Breast epithelium (tissue), 4 donors: ENCODE data around the gene THSD7B. TPM values are rescaled to one million over a fixed set of nuclear protein-coding genes. Genes with fewer than 3 reads are reported as not detected.
"Not testable (repeated sequence)": the region's sequence is repeated elsewhere in the genome, so short reads cannot be mapped to it uniquely, and the experiment has no call there.

Source experiments
- DNase-seq, 2 donors: peaks; one replicate each; pipeline ENCODE4 v3.0.0-alpha.2; 2019; ENCODE audit warnings: low spot score in 2 of 2
- H3K27ac ChIP-seq, 2 donors: fragments of 200-600 bp; sonication (generic) in 1 of 2; one replicate each; pipeline ENCODE4 v1.5.1; 2016 to 2019; ENCODE audit warnings: mild to moderate bottlenecking in 1 of 2
- H3K27me3 ChIP-seq, 2 donors: fragments of 200-600 bp; sonication (generic) in 1 of 2; one replicate each; pipeline versions ENCODE4 v1.5.1 to v1.6.0; 2017 to 2019; ENCODE audit warnings: control low read depth in 1 of 2, mild to moderate bottlenecking in 1 of 2
- H3K36me3 ChIP-seq: fragments of 200-600 bp; one replicate; pipeline ENCODE4 v1.5.1; 2019
- H3K4me1 ChIP-seq, 2 donors: fragments of 200-600 bp; sonication (generic); one replicate each; pipeline ENCODE4 v1.5.1; 2016 to 2019; ENCODE audit warnings: control low read depth in 1 of 2
- H3K4me3 ChIP-seq, 3 donors: fragments of 200-600 bp; sonication (generic); 1 replicate in 2 of 3; 2 replicates in 1 of 3; pipeline ENCODE4 v1.5.1; 2016 to 2019; ENCODE audit warnings: mild to moderate bottlenecking in 3 of 3, moderate library complexity in 2 of 3
- H3K9me3 ChIP-seq, 2 donors: fragments of 200-600 bp; sonication (generic) in 1 of 2; one replicate each; pipeline ENCODE4 v1.5.1; 2016 to 2019; ENCODE audit warnings: control low read depth in 1 of 2
- CTCF ChIP-seq, 3 donors: fragments of 450-650 bp; IDR thresholded peaks; one replicate each; pipeline ENCODE4 v1.5.1; 2016 to 2017; ENCODE audit warnings: antibody characterized with exemption in 3 of 3, mild to moderate bottlenecking in 3 of 3, moderate library complexity in 3 of 3
- POLR2A ChIP-seq: fragments of 450-650 bp; IDR thresholded peaks from one replicate; pipeline ENCODE4 v1.6.1; 2016; ENCODE audit warnings: antibody characterized with exemption, mild to moderate bottlenecking, moderate library complexity
- POLR2AphosphoS5 ChIP-seq, 3 donors: sonication (generic); formaldehyde crosslinking; IDR thresholded peaks; one replicate each; pipeline ENCODE4 v1.6.1; 2017; ENCODE audit warnings: antibody characterized with exemption in 3 of 3
- intact Hi-C: fragments of 100-400 bp; cut with DNase I; formaldehyde crosslinking; loops from one replicate; pipeline ENCODE4 v1.15.1; 2023; ENCODE audit warnings: low total_unique reads
- total RNA-seq, 3 donors: library from RNA; depleted of rRNA; stranded (reverse); fragments of >200 nt; gene quantifications; one replicate each; pipeline ENCODE4 v1.1.0, GENCODE V29; 2016

THSD7B gene
- total RNA-seq, 3 donors from 2014 or later: 0.73 to 3.3 (median 2.1) TPM

GRCh38 chr2:137302957-137303356 is 537.6 kb downstream of the THSD7B start:
- Histone ChIP-seq H3K27ac (no peak overlapping the region), H3K27me3 (no peaks in the 10 kb centered on the region), H3K4me3 (no peak overlapping the region), H3K4me1 (no peaks in the 10 kb centered on the region), H3K36me3 (no peaks in the 10 kb centered on the region), H3K9me3 (peaks cover 6% of the 10 kb centered on the region in 2 donors)
- intact Hi-C loops: no loop called here
- no peak for TF ChIP-seq POLR2AphosphoS5 (IDR thresholded peaks at IDR 0.05)
- TF ChIP-seq POLR2A: no peak
- TF ChIP-seq CTCF (IDR thresholded peaks at IDR 0.05): no peak
- DNase-seq: no peak

- TF ChIP-seq POLR2A (no peak), POLR2AphosphoS5 (IDR thresholded peaks at IDR 0.05) (no peak), CTCF (IDR thresholded peaks at IDR 0.05) (no peak)
- intact Hi-C loops: no loop called here
- DNase-seq: no peak
Measured at GRCh38 chr2:137316075-137316474, 550.7 kb downstream of the THSD7B start.

GRCh38 chr2:137321566-137321965 is 556.2 kb downstream of the THSD7B start:
- Histone ChIP-seq H3K27ac (no peak overlapping the region), H3K27me3 (no peaks in the 10 kb centered on the region), H3K4me3 (no peak overlapping the region), H3K9me3 (no peaks in the 10 kb centered on the region), H3K4me1 (no peaks in the 10 kb centered on the region), H3K36me3 (no peaks in the 10 kb centered on the region)
- intact Hi-C loops: no loop called here
- no peak for TF ChIP-seq POLR2AphosphoS5 (IDR thresholded peaks at IDR 0.05)
- TF ChIP-seq CTCF (IDR thresholded peaks at IDR 0.05): no peak
- no peak for TF ChIP-seq POLR2A
- no peak for DNase-seq

More at GRCh38 chr2:137316075-137316474, 550.7 kb downstream of the THSD7B start:
- Histone ChIP-seq H3K36me3 (no peaks in the 10 kb centered on the region), H3K4me1 (no peaks in the 10 kb centered on the region), H3K27me3 (no peaks in the 10 kb centered on the region), H3K27ac (no peak overlapping the region), H3K4me3 (no peak overlapping the region), H3K9me3 (no peaks in the 10 kb centered on the region)

GRCh38 chr2:137331562-137331961 is 566.2 kb downstream of the THSD7B start:
- H3K36me3 ChIP-seq, H3K27me3 ChIP-seq, DNase-seq, H3K9me3 ChIP-seq, H3K27ac ChIP-seq, H3K4me1 ChIP-seq, H3K4me3 ChIP-seq, intact Hi-C loops: not testable (repeated sequence)

GRCh38 chr2:137333386-137334165 is 568.2 kb downstream of the THSD7B start:
- H3K27me3 ChIP-seq: no peaks in the 10 kb centered on the region
- no peaks in the 10 kb centered on the region for H3K4me1 ChIP-seq
- TF ChIP-seq POLR2A (no peak), POLR2AphosphoS5 (IDR thresholded peaks at IDR 0.05) (no peak), CTCF (IDR thresholded peaks at IDR 0.05) (no peak)
- intact Hi-C loops: no loop called here
- DNase-seq: no peak
- no peak overlapping the region for H3K4me3 ChIP-seq
- no peak overlapping the region for H3K27ac ChIP-seq
- H3K36me3 ChIP-seq: no peaks in the 10 kb centered on the region
- peaks cover 4 to 7% of the 10 kb centered on the region in 2 donors for H3K9me3 ChIP-seq
